Measurements from ENCODE around the gene ZNF835. TPM values are rescaled to one million over a fixed set of nuclear protein-coding genes. Genes with fewer than 3 reads are reported as not detected.

Gene ZNF835
- total and polyA plus RNA-seq, 2 experiments from 2014 or later = 0.32 to 1.7 TPM

DNA sequence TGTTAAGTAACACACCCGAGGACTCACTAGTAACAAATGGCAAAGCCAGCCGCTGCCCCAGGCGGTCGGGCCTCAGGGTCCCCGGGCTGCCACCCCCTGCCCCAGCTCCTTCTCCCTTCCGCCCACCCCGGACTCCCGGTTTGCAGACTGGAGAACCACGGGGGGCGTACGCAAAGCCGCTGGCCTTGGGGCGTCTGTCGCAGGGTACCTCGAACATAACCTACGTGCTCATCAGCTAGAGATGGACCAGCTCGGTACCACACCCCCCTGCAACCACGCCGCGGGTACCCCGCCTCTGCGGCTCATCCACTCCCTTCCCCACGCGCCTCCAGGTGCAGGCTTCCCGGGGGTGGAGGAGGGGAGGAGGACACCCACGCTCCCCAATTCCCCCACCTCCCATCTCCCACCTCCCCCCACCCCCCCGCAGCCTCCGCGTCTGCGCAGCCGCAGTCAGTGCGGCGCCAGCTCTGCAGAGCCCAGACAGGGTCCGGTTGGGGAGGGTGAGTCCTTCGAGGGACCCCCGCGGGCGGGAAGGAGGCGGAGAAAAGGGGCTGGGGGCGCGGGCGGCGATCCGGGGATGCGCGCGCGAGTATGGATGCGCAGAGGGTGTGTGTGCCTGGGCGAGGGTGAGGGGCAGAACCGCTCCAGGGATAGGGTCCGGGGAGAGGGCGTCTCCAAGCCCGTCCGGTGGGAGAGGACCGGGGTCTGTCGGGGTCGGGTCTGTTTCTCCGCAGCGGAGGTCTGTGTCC, 28.7 kb downstream of the ZNF835 start, which contains the start of gene SMIM17:
Gene SMIM17 (plus strand): TSS at position 449 of the 749 bp plus-strand sequence. CDS start 2,509 bp downstream, outside the sequence.
- H3K27me3 Mint-ChIP-seq (ENCODE audit: insufficient read depth, low read depth, poor library complexity) = peaks cover 11% of the 10 kb centered on the region
- no peaks in the 10 kb centered on the region for H4K20me1 ChIP-seq (replicated peaks; ENCODE audit: insufficient read depth)
- no peaks in the 10 kb centered on the region; the same call in 1 of the 2 replicates for H3K36me3 ChIP-seq (ENCODE audit: insufficient read depth)
- H3K9me2 ChIP-seq (ENCODE audit: insufficient read depth) = no peaks in the 10 kb centered on the region
- H3K79me2 ChIP-seq (replicated peaks; ENCODE audit: insufficient read depth) = no peaks in the 10 kb centered on the region
- H3K4me2 ChIP-seq = no peak within 1 kb of the TSS
- no peaks in the 10 kb centered on the region for H3K4me1 ChIP-seq (ENCODE audit: insufficient read depth)
- H3K4me3 Mint-ChIP-seq = no peak within 1 kb of the TSS
- DNase-seq (ENCODE audit: low spot score) = no peak
- peaks cover 93% of the 10 kb centered on the region for H3K9me3 Mint-ChIP-seq
- no peak within 1 kb of the TSS for H2AFZ ChIP-seq
- H3K36me3 Mint-ChIP-seq (ENCODE audit: low read depth) = peaks cover 49% of the 10 kb centered on the region
- no peaks in the 10 kb centered on the region for H3K4me1 Mint-ChIP-seq
- no peak within 1 kb of the TSS for H3K27ac Mint-ChIP-seq
- H3K27me3 ChIP-seq (ENCODE audit: insufficient read depth) = no peaks in the 10 kb centered on the region
- ATAC-seq = no peak
- no peak within 1 kb of the TSS for H3K4me3 ChIP-seq
- no peak for TF ChIP-seq EZH2phosphoT487 (IDR thresholded peaks at IDR 0.05; ENCODE audit: unreplicated experiment)
- no peak for TF ChIP-seq STAT1 (IDR thresholded peaks at IDR 0.05; ENCODE audit: unreplicated experiment)
- TF ChIP-seq EZH2 (IDR thresholded peaks at IDR 0.05; ENCODE audit: low read depth, unreplicated experiment) = no peak
- no peak for TF ChIP-seq ZNF331 (CRISPR knock-in tag; IDR thresholded peaks at IDR 0.05; ENCODE audit: low read depth)
- TF ChIP-seq, protein P1, sequence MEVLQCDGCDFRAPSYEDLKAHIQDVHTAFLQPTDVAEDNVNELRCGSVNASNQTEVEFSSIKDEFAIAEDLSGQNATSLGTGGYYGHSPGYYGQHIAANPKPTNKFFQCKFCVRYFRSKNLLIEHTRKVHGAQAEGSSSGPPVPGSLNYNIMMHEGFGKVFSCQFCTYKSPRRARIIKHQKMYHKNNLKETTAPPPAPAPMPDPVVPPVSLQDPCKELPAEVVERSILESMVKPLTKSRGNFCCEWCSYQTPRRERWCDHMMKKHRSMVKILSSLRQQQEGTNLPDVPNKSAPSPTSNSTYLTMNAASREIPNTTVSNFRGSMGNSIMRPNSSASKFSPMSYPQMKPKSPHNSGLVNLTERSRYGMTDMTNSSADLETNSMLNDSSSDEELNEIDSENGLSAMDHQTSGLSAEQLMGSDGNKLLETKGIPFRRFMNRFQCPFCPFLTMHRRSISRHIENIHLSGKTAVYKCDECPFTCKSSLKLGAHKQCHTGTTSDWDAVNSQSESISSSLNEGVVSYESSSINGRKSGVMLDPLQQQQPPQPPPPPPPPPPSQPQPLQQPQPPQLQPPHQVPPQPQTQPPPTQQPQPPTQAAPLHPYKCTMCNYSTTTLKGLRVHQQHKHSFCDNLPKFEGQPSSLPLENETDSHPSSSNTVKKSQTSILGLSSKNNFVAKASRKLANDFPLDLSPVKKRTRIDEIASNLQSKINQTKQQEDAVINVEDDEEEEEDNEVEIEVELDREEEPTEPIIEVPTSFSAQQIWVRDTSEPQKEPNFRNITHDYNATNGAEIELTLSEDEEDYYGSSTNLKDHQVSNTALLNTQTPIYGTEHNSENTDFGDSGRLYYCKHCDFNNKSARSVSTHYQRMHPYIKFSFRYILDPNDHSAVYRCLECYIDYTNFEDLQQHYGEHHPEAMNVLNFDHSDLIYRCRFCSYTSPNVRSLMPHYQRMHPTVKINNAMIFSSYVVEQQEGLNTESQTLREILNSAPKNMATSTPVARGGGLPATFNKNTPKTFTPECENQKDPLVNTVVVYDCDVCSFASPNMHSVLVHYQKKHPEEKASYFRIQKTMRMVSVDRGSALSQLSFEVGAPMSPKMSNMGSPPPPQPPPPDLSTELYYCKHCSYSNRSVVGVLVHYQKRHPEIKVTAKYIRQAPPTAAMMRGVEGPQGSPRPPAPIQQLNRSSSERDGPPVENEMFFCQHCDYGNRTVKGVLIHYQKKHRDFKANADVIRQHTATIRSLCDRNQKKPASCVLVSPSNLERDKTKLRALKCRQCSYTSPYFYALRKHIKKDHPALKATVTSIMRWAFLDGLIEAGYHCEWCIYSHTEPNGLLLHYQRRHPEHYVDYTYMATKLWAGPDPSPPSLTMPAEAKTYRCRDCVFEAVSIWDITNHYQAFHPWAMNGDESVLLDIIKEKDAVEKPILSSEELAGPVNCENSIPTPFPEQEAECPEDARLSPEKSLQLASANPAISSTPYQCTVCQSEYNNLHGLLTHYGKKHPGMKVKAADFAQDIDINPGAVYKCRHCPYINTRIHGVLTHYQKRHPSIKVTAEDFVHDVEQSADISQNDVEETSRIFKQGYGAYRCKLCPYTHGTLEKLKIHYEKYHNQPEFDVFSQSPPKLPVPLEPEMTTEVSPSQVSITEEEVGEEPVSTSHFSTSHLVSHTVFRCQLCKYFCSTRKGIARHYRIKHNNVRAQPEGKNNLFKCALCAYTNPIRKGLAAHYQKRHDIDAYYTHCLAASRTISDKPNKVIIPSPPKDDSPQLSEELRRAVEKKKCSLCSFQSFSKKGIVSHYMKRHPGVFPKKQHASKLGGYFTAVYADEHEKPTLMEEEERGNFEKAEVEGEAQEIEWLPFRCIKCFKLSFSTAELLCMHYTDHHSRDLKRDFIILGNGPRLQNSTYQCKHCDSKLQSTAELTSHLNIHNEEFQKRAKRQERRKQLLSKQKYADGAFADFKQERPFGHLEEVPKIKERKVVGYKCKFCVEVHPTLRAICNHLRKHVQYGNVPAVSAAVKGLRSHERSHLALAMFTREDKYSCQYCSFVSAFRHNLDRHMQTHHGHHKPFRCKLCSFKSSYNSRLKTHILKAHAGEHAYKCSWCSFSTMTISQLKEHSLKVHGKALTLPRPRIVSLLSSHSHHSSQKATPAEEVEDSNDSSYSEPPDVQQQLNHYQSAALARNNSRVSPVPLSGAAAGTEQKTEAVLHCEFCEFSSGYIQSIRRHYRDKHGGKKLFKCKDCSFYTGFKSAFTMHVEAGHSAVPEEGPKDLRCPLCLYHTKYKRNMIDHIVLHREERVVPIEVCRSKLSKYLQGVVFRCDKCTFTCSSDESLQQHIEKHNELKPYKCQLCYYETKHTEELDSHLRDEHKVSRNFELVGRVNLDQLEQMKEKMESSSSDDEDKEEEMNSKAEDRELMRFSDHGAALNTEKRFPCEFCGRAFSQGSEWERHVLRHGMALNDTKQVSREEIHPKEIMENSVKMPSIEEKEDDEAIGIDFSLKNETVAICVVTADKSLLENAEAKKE (CRISPR knock-in tag; IDR thresholded peaks at IDR 0.05) = no peak
- no peak for TF ChIP-seq JUNB (IDR thresholded peaks at IDR 0.05; ENCODE audit: unreplicated experiment)
- no peak for TF ChIP-seq POLR2AphosphoS5 (IDR thresholded peaks at IDR 0.05; ENCODE audit: low read depth)
- no peak for TF ChIP-seq ZNF114 (CRISPR knock-in tag; IDR thresholded peaks at IDR 0.05)
- TF ChIP-seq, protein P2, sequence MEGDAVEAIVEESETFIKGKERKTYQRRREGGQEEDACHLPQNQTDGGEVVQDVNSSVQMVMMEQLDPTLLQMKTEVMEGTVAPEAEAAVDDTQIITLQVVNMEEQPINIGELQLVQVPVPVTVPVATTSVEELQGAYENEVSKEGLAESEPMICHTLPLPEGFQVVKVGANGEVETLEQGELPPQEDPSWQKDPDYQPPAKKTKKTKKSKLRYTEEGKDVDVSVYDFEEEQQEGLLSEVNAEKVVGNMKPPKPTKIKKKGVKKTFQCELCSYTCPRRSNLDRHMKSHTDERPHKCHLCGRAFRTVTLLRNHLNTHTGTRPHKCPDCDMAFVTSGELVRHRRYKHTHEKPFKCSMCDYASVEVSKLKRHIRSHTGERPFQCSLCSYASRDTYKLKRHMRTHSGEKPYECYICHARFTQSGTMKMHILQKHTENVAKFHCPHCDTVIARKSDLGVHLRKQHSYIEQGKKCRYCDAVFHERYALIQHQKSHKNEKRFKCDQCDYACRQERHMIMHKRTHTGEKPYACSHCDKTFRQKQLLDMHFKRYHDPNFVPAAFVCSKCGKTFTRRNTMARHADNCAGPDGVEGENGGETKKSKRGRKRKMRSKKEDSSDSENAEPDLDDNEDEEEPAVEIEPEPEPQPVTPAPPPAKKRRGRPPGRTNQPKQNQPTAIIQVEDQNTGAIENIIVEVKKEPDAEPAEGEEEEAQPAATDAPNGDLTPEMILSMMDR (conservative IDR thresholded peaks at IDR 0.05; ENCODE audit: low read depth in 2 of 2) = no peak
- no peak for TF ChIP-seq CREB1 (CRISPR knock-in tag; IDR thresholded peaks at IDR 0.05; ENCODE audit: low read depth)
- TF ChIP-seq, protein P3, sequence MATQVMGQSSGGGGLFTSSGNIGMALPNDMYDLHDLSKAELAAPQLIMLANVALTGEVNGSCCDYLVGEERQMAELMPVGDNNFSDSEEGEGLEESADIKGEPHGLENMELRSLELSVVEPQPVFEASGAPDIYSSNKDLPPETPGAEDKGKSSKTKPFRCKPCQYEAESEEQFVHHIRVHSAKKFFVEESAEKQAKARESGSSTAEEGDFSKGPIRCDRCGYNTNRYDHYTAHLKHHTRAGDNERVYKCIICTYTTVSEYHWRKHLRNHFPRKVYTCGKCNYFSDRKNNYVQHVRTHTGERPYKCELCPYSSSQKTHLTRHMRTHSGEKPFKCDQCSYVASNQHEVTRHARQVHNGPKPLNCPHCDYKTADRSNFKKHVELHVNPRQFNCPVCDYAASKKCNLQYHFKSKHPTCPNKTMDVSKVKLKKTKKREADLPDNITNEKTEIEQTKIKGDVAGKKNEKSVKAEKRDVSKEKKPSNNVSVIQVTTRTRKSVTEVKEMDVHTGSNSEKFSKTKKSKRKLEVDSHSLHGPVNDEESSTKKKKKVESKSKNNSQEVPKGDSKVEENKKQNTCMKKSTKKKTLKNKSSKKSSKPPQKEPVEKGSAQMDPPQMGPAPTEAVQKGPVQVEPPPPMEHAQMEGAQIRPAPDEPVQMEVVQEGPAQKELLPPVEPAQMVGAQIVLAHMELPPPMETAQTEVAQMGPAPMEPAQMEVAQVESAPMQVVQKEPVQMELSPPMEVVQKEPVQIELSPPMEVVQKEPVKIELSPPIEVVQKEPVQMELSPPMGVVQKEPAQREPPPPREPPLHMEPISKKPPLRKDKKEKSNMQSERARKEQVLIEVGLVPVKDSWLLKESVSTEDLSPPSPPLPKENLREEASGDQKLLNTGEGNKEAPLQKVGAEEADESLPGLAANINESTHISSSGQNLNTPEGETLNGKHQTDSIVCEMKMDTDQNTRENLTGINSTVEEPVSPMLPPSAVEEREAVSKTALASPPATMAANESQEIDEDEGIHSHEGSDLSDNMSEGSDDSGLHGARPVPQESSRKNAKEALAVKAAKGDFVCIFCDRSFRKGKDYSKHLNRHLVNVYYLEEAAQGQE (IDR thresholded peaks at IDR 0.05; ENCODE audit: unreplicated experiment) = no peak
- TF ChIP-seq, protein P4, sequence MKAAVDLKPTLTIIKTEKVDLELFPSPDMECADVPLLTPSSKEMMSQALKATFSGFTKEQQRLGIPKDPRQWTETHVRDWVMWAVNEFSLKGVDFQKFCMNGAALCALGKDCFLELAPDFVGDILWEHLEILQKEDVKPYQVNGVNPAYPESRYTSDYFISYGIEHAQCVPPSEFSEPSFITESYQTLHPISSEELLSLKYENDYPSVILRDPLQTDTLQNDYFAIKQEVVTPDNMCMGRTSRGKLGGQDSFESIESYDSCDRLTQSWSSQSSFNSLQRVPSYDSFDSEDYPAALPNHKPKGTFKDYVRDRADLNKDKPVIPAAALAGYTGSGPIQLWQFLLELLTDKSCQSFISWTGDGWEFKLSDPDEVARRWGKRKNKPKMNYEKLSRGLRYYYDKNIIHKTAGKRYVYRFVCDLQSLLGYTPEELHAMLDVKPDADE (IDR thresholded peaks at IDR 0.05) = no peak
- H3F3A ChIP-seq (replicated peaks; ENCODE audit: low read depth) = no peaks in the 10 kb centered on the region
- H3K27ac ChIP-seq (ENCODE audit: low read depth) = no peak within 1 kb of the TSS
